GM23338 (cell line): ENCODE results near the gene KLRG1. TPM values are rescaled to one million over a fixed set of nuclear protein-coding genes. Genes with fewer than 3 reads are reported as not detected.

Experiments used
- ATAC-seq: fragments of 200-7000 bp; cut with Tn5 transposase; 3 replicates; pipeline ENCODE4 v1.9.1; 2020
- DNase-seq: peaks from one replicate; pipeline ENCODE4 v3.0.0-alpha.2; 2015; ENCODE audit warnings: low spot score
- H2AFZ ChIP-seq: fragments of 200-600 bp; sonication (generic); 2 replicates; pipeline ENCODE4 v1.8.0; 2016; ENCODE audit warnings: antibody characterized with exemption, mild to moderate bottlenecking, moderate library complexity
- H3F3A ChIP-seq: fragments of 200-600 bp; sonication (generic); replicated peaks from 2 replicates; pipeline ENCODE4 v1.8.0; 2017; ENCODE audit warnings: antibody characterized with exemption, mixed run types, low read depth
- H3K27ac ChIP-seq: fragments of 200-600 bp; sonication (generic); 2 replicates; pipeline ENCODE4 v1.6.1; 2016; ENCODE audit warnings: low read depth
- H3K27me3 ChIP-seq: fragments of 200-600 bp; sonication (generic); 2 replicates; pipeline ENCODE4 v1.8.0; 2016; ENCODE audit warnings: mild to moderate bottlenecking, mixed run types, moderate library complexity; ENCODE audit not compliant: insufficient read depth
- H3K36me3 ChIP-seq: fragments of 200-600 bp; sonication (generic); 2 replicates; pipeline ENCODE4 v1.8.0; 2016; ENCODE audit warnings: mild to moderate bottlenecking; ENCODE audit not compliant: insufficient read depth
- H3K4me1 ChIP-seq: fragments of 200-600 bp; sonication (generic); 2 replicates; pipeline ENCODE4 v1.8.0; 2016; ENCODE audit warnings: mild to moderate bottlenecking, moderate library complexity; ENCODE audit not compliant: insufficient read depth
- H3K4me2 ChIP-seq: fragments of 200-600 bp; sonication (generic); 2 replicates; pipeline ENCODE4 v1.7.1; 2017; ENCODE audit warnings: mixed run types
- H3K4me3 ChIP-seq: fragments of 200-600 bp; sonication (generic); 2 replicates; pipeline ENCODE4 v1.6.1; 2016; ENCODE audit warnings: mixed run types
- H3K79me2 ChIP-seq: fragments of 200-600 bp; sonication (generic); replicated peaks from 2 replicates; pipeline ENCODE4 v1.8.0; 2017; ENCODE audit warnings: mild to moderate bottlenecking; ENCODE audit not compliant: insufficient read depth
- H3K9me2 ChIP-seq: fragments of 200-600 bp; sonication (generic); 2 replicates; pipeline ENCODE4 v1.8.0; 2017; ENCODE audit not compliant: insufficient read depth
- H4K20me1 ChIP-seq: fragments of 200-600 bp; sonication (generic); replicated peaks from 2 replicates; pipeline ENCODE4 v1.8.0; 2017; ENCODE audit warnings: mild to moderate bottlenecking; ENCODE audit not compliant: insufficient read depth
- H3K27ac Mint-ChIP-seq: 2 replicates; pipeline ENCODE4 v1.8.0; 2020; ENCODE audit warnings: inconsistent platforms, mild to moderate bottlenecking, moderate library complexity, mixed read lengths
- H3K27me3 Mint-ChIP-seq: 3 replicates; pipeline ENCODE4 v1.8.0; 2022; ENCODE audit warnings: low read depth, mild to moderate bottlenecking, moderate library complexity, mixed read lengths, inconsistent platforms; ENCODE audit not compliant: insufficient read depth, poor library complexity
- H3K36me3 Mint-ChIP-seq: 3 replicates; pipeline ENCODE4 v1.8.0; 2021; ENCODE audit warnings: low read depth, mild to moderate bottlenecking, inconsistent platforms, moderate library complexity, mixed read lengths
- H3K4me1 Mint-ChIP-seq: 3 replicates; pipeline ENCODE4 v1.8.0; 2020; ENCODE audit warnings: mild to moderate bottlenecking, inconsistent platforms, mixed read lengths
- H3K4me3 Mint-ChIP-seq: 3 replicates; pipeline ENCODE4 v1.8.0; 2021; ENCODE audit warnings: moderate library complexity, mild to moderate bottlenecking, inconsistent platforms, mixed read lengths
- H3K9me3 Mint-ChIP-seq: 3 replicates; pipeline ENCODE4 v1.8.0; 2020; ENCODE audit warnings: moderate library complexity, mild to moderate bottlenecking, inconsistent platforms, mixed read lengths
- CREB1 ChIP-seq: fragments of 250-450 bp; sonication (Bioruptor Pico); IDR thresholded peaks from 2 replicates; pipeline ENCODE4 v1.5.0; 2020; ENCODE audit warnings: low read depth, mild to moderate bottlenecking, moderate library complexity
- EZH2 ChIP-seq: fragments of 200-600 bp; sonication (generic); IDR thresholded peaks from one replicate; pipeline ENCODE4 v1.8.0; 2017; ENCODE audit warnings: antibody characterized with exemption, mild to moderate bottlenecking, low read depth; ENCODE audit not compliant: unreplicated experiment
- EZH2phosphoT487 ChIP-seq: fragments of 200-600 bp; sonication (generic); IDR thresholded peaks from one replicate; pipeline ENCODE4 v1.8.1; 2018; ENCODE audit warnings: antibody characterized with exemption; ENCODE audit not compliant: unreplicated experiment
- JUNB ChIP-seq: IDR thresholded peaks from one replicate; pipeline ENCODE4 v1.6.1; 2016; ENCODE audit warnings: antibody characterized with exemption; ENCODE audit not compliant: unreplicated experiment
- NANOG ChIP-seq: IDR thresholded peaks from 2 replicates; pipeline ENCODE4 v1.6.1; 2016; ENCODE audit warnings: antibody characterized with exemption, borderline replicate concordance
- POLR2AphosphoS5 ChIP-seq: IDR thresholded peaks from 2 replicates; pipeline ENCODE4 v1.6.1; 2016; ENCODE audit warnings: antibody characterized with exemption, low read depth
- STAT1 ChIP-seq: IDR thresholded peaks from one replicate; pipeline ENCODE4 v1.6.1; 2016; ENCODE audit warnings: antibody characterized with exemption; ENCODE audit not compliant: unreplicated experiment
- ZNF331 ChIP-seq: fragments of 250-450 bp; sonication (Bioruptor Pico); IDR thresholded peaks from 2 replicates; pipeline ENCODE4 v1.5.0; 2020; ENCODE audit warnings: low read depth, mild to moderate bottlenecking, moderate library complexity
- polyA plus RNA-seq: library from polyadenylated mRNA; unstranded; fragments of >200 nt; fragmentation: Nextera tagmentation; extraction: Ambion mirVana; gene quantifications from 2 replicates; pipeline ENCODE4 v1.2.1, GENCODE V29; 2016
- total RNA-seq: library from RNA; depleted of rRNA; stranded (reverse); fragments of >200 nt; shearing (Covaris generic); gene quantifications from 2 replicates; pipeline ENCODE4 v1.2.3, GENCODE V29; 2014
- TF ChIP-seq, protein P1 (sequence below): IDR thresholded peaks from one replicate; pipeline ENCODE4 v1.6.1; 2018; ENCODE audit warnings: antibody characterized with exemption; ENCODE audit not compliant: unreplicated experiment
- TF ChIP-seq, protein P2 (sequence below): IDR thresholded peaks from 2 replicates; pipeline ENCODE4 v1.6.1; 2016; ENCODE audit warnings: antibody characterized with exemption
- TF ChIP-seq, protein P3 (sequence below), 2 experiments: fragments of 200-600 bp in 1 of 2; sonication (generic) in 1 of 2; conservative IDR thresholded peaks; 2 replicates each; pipeline versions ENCODE4 v1.5.1 to v1.6.1; 2016 to 2017; ENCODE audit warnings: antibody characterized with exemption in 2 of 2, low read depth in 2 of 2, mild to moderate bottlenecking in 2 of 2, moderate library complexity in 1 of 2
- TF ChIP-seq, protein P4 (sequence below): fragments of 250-450 bp; sonication (Bioruptor Pico); IDR thresholded peaks from 2 replicates; pipeline ENCODE4 v1.5.0; 2020; ENCODE audit warnings: mild to moderate bottlenecking, moderate library complexity

Gene KLRG1
- total and polyA plus RNA-seq, 2 experiments from 2014 or later = 5.1 to 7.9 TPM

DNA sequence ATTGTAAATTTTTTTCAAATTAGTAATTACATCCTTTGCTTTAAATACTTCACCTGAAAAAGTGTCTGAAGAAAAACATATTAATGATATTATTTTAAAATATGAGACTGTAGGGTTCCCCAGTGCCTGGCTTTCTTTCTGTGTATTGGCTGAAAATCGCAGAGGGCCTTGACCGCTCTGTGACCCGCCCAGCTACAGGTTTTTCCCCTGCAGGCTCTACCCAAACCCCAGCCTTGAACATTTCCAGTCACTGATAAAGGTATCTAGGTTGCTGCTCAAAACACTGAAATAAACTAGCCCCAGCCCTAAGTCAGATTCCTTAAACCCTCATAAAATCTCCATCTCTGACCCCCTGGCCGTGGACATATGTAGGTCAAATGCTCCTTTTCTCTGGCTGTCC is 11.9 kb downstream of the KLRG1 start (continued):
- TF ChIP-seq, protein P1, sequence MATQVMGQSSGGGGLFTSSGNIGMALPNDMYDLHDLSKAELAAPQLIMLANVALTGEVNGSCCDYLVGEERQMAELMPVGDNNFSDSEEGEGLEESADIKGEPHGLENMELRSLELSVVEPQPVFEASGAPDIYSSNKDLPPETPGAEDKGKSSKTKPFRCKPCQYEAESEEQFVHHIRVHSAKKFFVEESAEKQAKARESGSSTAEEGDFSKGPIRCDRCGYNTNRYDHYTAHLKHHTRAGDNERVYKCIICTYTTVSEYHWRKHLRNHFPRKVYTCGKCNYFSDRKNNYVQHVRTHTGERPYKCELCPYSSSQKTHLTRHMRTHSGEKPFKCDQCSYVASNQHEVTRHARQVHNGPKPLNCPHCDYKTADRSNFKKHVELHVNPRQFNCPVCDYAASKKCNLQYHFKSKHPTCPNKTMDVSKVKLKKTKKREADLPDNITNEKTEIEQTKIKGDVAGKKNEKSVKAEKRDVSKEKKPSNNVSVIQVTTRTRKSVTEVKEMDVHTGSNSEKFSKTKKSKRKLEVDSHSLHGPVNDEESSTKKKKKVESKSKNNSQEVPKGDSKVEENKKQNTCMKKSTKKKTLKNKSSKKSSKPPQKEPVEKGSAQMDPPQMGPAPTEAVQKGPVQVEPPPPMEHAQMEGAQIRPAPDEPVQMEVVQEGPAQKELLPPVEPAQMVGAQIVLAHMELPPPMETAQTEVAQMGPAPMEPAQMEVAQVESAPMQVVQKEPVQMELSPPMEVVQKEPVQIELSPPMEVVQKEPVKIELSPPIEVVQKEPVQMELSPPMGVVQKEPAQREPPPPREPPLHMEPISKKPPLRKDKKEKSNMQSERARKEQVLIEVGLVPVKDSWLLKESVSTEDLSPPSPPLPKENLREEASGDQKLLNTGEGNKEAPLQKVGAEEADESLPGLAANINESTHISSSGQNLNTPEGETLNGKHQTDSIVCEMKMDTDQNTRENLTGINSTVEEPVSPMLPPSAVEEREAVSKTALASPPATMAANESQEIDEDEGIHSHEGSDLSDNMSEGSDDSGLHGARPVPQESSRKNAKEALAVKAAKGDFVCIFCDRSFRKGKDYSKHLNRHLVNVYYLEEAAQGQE = no peak
- TF ChIP-seq NANOG (no peak), ZNF331 (CRISPR knock-in tag) (no peak), JUNB (no peak), EZH2phosphoT487 (no peak), POLR2AphosphoS5 (no peak), EZH2 (no peak), STAT1 (no peak), CREB1 (no peak)
- TF ChIP-seq, protein P2, sequence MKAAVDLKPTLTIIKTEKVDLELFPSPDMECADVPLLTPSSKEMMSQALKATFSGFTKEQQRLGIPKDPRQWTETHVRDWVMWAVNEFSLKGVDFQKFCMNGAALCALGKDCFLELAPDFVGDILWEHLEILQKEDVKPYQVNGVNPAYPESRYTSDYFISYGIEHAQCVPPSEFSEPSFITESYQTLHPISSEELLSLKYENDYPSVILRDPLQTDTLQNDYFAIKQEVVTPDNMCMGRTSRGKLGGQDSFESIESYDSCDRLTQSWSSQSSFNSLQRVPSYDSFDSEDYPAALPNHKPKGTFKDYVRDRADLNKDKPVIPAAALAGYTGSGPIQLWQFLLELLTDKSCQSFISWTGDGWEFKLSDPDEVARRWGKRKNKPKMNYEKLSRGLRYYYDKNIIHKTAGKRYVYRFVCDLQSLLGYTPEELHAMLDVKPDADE = no peak
- TF ChIP-seq, protein P3, sequence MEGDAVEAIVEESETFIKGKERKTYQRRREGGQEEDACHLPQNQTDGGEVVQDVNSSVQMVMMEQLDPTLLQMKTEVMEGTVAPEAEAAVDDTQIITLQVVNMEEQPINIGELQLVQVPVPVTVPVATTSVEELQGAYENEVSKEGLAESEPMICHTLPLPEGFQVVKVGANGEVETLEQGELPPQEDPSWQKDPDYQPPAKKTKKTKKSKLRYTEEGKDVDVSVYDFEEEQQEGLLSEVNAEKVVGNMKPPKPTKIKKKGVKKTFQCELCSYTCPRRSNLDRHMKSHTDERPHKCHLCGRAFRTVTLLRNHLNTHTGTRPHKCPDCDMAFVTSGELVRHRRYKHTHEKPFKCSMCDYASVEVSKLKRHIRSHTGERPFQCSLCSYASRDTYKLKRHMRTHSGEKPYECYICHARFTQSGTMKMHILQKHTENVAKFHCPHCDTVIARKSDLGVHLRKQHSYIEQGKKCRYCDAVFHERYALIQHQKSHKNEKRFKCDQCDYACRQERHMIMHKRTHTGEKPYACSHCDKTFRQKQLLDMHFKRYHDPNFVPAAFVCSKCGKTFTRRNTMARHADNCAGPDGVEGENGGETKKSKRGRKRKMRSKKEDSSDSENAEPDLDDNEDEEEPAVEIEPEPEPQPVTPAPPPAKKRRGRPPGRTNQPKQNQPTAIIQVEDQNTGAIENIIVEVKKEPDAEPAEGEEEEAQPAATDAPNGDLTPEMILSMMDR (conservative IDR thresholded peaks at IDR 0.05; ENCODE audit: low read depth in 2 of 2) = no peak

DNA sequence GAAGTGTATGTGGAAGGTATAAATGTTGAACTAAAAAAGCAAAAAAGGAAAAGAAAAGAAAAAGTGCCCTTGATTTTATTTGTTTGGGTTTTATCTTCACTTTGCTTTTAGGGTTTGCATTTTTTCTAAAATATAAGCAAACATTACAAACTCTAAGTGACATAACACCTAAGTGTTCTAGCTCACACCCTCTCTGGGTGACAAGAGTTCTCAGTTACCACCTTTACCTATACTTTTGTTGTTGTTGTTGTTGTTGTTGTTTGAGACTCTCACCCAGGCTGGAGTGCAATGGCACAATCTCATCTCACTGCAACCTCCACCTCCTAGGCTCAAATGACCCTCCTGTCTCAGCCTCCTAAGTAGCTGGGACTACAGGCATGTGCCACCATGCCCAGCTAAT is 13.0 kb downstream of the KLRG1 start:
- Histone ChIP-seq H4K20me1 (no peaks in the 10 kb centered on the region), H3F3A (no peaks in the 10 kb centered on the region), H3K79me2 (no peaks in the 10 kb centered on the region), H3K36me3 (no peaks in the 10 kb centered on the region), H3K27me3 (no peaks in the 10 kb centered on the region), H3K4me2 (no peak overlapping the region), H2AFZ (no peak overlapping the region), H3K4me3 (no peak overlapping the region), H3K4me1 (no peaks in the 10 kb centered on the region), H3K9me2 (no peaks in the 10 kb centered on the region), H3K27ac (no peak overlapping the region)
- Mint-ChIP-seq H3K27me3 (no peaks in the 10 kb centered on the region), H3K36me3 (peaks cover 8% of the 10 kb centered on the region; the same call in 2 of the 3 replicates), H3K4me3 (no peak overlapping the region), H3K4me1 (no peaks in the 10 kb centered on the region; the same call in 2 of the 3 replicates), H3K9me3 (peaks cover 10% of the 10 kb centered on the region; the same call in 2 of the 3 replicates), H3K27ac (no peak overlapping the region)
- no peak for ATAC-seq
- no peak for DNase-seq
- TF ChIP-seq, protein P3 (conservative IDR thresholded peaks at IDR 0.05; ENCODE audit: low read depth in 2 of 2) = no peak
- TF ChIP-seq, protein P4, sequence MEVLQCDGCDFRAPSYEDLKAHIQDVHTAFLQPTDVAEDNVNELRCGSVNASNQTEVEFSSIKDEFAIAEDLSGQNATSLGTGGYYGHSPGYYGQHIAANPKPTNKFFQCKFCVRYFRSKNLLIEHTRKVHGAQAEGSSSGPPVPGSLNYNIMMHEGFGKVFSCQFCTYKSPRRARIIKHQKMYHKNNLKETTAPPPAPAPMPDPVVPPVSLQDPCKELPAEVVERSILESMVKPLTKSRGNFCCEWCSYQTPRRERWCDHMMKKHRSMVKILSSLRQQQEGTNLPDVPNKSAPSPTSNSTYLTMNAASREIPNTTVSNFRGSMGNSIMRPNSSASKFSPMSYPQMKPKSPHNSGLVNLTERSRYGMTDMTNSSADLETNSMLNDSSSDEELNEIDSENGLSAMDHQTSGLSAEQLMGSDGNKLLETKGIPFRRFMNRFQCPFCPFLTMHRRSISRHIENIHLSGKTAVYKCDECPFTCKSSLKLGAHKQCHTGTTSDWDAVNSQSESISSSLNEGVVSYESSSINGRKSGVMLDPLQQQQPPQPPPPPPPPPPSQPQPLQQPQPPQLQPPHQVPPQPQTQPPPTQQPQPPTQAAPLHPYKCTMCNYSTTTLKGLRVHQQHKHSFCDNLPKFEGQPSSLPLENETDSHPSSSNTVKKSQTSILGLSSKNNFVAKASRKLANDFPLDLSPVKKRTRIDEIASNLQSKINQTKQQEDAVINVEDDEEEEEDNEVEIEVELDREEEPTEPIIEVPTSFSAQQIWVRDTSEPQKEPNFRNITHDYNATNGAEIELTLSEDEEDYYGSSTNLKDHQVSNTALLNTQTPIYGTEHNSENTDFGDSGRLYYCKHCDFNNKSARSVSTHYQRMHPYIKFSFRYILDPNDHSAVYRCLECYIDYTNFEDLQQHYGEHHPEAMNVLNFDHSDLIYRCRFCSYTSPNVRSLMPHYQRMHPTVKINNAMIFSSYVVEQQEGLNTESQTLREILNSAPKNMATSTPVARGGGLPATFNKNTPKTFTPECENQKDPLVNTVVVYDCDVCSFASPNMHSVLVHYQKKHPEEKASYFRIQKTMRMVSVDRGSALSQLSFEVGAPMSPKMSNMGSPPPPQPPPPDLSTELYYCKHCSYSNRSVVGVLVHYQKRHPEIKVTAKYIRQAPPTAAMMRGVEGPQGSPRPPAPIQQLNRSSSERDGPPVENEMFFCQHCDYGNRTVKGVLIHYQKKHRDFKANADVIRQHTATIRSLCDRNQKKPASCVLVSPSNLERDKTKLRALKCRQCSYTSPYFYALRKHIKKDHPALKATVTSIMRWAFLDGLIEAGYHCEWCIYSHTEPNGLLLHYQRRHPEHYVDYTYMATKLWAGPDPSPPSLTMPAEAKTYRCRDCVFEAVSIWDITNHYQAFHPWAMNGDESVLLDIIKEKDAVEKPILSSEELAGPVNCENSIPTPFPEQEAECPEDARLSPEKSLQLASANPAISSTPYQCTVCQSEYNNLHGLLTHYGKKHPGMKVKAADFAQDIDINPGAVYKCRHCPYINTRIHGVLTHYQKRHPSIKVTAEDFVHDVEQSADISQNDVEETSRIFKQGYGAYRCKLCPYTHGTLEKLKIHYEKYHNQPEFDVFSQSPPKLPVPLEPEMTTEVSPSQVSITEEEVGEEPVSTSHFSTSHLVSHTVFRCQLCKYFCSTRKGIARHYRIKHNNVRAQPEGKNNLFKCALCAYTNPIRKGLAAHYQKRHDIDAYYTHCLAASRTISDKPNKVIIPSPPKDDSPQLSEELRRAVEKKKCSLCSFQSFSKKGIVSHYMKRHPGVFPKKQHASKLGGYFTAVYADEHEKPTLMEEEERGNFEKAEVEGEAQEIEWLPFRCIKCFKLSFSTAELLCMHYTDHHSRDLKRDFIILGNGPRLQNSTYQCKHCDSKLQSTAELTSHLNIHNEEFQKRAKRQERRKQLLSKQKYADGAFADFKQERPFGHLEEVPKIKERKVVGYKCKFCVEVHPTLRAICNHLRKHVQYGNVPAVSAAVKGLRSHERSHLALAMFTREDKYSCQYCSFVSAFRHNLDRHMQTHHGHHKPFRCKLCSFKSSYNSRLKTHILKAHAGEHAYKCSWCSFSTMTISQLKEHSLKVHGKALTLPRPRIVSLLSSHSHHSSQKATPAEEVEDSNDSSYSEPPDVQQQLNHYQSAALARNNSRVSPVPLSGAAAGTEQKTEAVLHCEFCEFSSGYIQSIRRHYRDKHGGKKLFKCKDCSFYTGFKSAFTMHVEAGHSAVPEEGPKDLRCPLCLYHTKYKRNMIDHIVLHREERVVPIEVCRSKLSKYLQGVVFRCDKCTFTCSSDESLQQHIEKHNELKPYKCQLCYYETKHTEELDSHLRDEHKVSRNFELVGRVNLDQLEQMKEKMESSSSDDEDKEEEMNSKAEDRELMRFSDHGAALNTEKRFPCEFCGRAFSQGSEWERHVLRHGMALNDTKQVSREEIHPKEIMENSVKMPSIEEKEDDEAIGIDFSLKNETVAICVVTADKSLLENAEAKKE (CRISPR knock-in tag) = no peak
- no peak for TF ChIP-seq ZNF331 (CRISPR knock-in tag)
